DMS114 treated with DMSO at 0.1 percent for 48 hours (cell line): ENCODE results near the gene ZNF232.
"Not testable (repeated sequence)": the region's sequence is repeated elsewhere in the genome, so short reads cannot be mapped to it uniquely, and the experiment has no call there.

Source experiments
- DNase-seq: peaks from one replicate; lab custom pipeline; 2025; ENCODE audit not compliant: unreplicated experiment; lab: John Stamatoyannopoulos, UW

Gene ZNF232

GRCh38 chr17:5130261-5130660 is 18.6 kb upstream of the ZNF232 start:
- not testable (repeated sequence) for DNase-seq

- DNase-seq, result not testable (repeated sequence)
Observed at GRCh38 chr17:5129770-5130169, 18.1 kb upstream of the ZNF232 start.

- no peak for DNase-seq
Observed at GRCh38 chr17:5128905-5129535, 17.3 kb upstream of the ZNF232 start.

- DNase-seq, result not testable (repeated sequence)
Observed at GRCh38 chr17:5128387-5128786, 16.7 kb upstream of the ZNF232 start.

GRCh38 chr17:5127910-5128309 is 16.2 kb upstream of the ZNF232 start:
- no peak for DNase-seq

- no peak for DNase-seq
Observed at GRCh38 chr17:5126719-5127488, 15.2 kb upstream of the ZNF232 start.

- DNase-seq, result not testable (repeated sequence)
Observed at GRCh38 chr17:5124896-5125295, 13.2 kb upstream of the ZNF232 start.

- not testable (repeated sequence) for DNase-seq
Observed at GRCh38 chr17:5124125-5124760, 12.6 kb upstream of the ZNF232 start.

GRCh38 chr17:5123343-5124124 is 11.9 kb upstream of the ZNF232 start:
- DNase-seq, result no peak

GRCh38 chr17:5122586-5123342 is 11.1 kb upstream of the ZNF232 start:
- no peak for DNase-seq

- DNase-seq, result not testable (repeated sequence)
Observed at GRCh38 chr17:5122056-5122455, 10.4 kb upstream of the ZNF232 start.

GRCh38 chr17:5121186-5121841 is 9.6 kb upstream of the ZNF232 start:
- no peak for DNase-seq

- DNase-seq, result not testable (repeated sequence)
Observed at GRCh38 chr17:5120436-5121185, 8.9 kb upstream of the ZNF232 start.

GRCh38 chr17:5120036-5120435 is 8.4 kb upstream of the ZNF232 start:
- no peak for DNase-seq

- no peak for DNase-seq
Observed at GRCh38 chr17:5118219-5118618, 6.5 kb upstream of the ZNF232 start.

- no peak for DNase-seq
Observed at GRCh38 chr17:5115673-5116651, 4.3 kb upstream of the ZNF232 start, which contains the start of gene USP6. Gene USP6 (plus strand): TSS chr17:5116032. CDS start chr17:5130368, 14,336 bp downstream.

GRCh38 chr17:5110816-5111215 is 862 bp downstream of the ZNF232 start:
- no peak for DNase-seq

GRCh38 chr17:5100832-5101231 is 10.8 kb downstream of the ZNF232 start:
- DNase-seq, result no peak
